Tibial artery (tissue), 4 donors: ENCODE results near the gene SNAI1.
"Not testable (repeated sequence)": the region's sequence is repeated elsewhere in the genome, so short reads cannot be mapped to it uniquely, and the experiment has no call there.

ENCODE experiments used
- DNase-seq, 2 donors: peaks; one replicate each; pipeline ENCODE4 v3.0.0-alpha.2; 2019
- H3K27ac ChIP-seq, 2 donors: fragments of 200-600 bp; sonication (generic) in 1 of 2; 1 replicate in 1 of 2; 2 replicates in 1 of 2; pipeline ENCODE4 v1.5.1; 2018 to 2019; ENCODE audit warnings: mild to moderate bottlenecking in 1 of 2
- H3K27me3 ChIP-seq, 2 donors: fragments of 200-600 bp; sonication (generic) in 1 of 2; one replicate each; pipeline versions ENCODE4 v1.5.1 to v1.6.0; 2016 to 2019
- H3K36me3 ChIP-seq, 3 donors: fragments of 200-600 bp; sonication (generic) in 2 of 3; one replicate each; pipeline ENCODE4 v1.5.1; 2016 to 2019; ENCODE audit warnings: mild to moderate bottlenecking in 2 of 3
- H3K4me1 ChIP-seq, 4 donors: fragments of 200-600 bp; sonication (generic) in 2 of 4; 1 replicate in 3 of 4; 2 replicates in 1 of 4; pipeline ENCODE4 v1.5.1; 2016 to 2019
- H3K4me3 ChIP-seq, 2 donors: fragments of 200-600 bp; sonication (generic) in 1 of 2; 1 replicate in 1 of 2; 2 replicates in 1 of 2; pipeline ENCODE4 v1.5.1; 2018 to 2019; ENCODE audit warnings: mild to moderate bottlenecking in 2 of 2
- H3K9me3 ChIP-seq, 3 donors: fragments of 200-600 bp; sonication (generic) in 1 of 3; one replicate each; pipeline ENCODE4 v1.5.1; 2016 to 2019
- intact Hi-C: fragments of 100-400 bp; cut with DNase I; formaldehyde crosslinking; loops from one replicate; pipeline ENCODE4 v1.15.0; 2023; ENCODE audit warnings: low total_unique reads
- TF ChIP-seq, protein P1 (sequence below), 2 experiments: fragments of 200-600 bp in 1 of 2; fragments of 450-650 bp in 1 of 2; IDR thresholded peaks; one replicate each; pipeline ENCODE4 v1.5.1; 2017 to 2019; ENCODE audit warnings: antibody characterized with exemption in 2 of 2, mild to moderate bottlenecking in 1 of 2, moderate library complexity in 1 of 2

The SNAI1 gene

DNA sequence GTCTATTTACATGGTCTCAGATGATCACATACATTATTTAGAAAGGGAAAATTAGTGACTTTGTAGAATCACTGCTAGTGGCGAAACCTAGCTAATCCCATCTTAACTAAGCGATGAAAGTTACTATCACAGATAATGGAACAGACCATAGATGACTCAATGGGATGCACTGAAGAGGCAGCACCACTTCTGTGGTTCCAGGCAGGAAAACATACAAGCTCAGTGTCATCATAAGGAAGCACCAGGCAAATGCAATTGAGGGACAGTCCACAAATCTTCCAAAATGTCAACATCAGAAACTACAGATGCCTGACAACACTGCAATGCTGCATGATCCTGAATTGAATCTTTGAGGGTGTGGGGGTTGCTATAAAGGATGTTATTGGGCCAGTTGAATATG lies 15.9 kb upstream of the SNAI1 start:
- H3K27me3 ChIP-seq = no peaks in the 10 kb centered on the region

DNA sequence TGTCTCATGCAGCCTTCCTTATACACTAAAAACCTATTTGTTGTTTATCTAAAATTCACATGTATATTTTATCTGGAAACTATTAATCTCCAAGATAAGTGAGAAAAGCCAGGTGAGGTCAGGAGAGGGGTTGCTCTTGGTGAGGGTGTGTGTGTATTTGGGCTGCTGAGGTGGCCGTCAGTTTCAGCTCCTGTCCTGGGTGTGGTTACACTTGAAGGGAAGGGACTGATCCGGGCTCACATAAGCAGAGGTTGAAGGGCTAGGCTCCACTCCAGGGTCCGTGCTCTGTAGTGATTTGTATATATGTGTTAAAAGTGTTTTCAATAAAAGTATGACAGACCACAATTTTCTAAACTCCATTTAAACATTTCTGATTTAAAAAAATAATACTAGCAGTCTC lies 13.5 kb upstream of the SNAI1 start:
- intact Hi-C loops = no loop called here
- TF ChIP-seq, protein P1, sequence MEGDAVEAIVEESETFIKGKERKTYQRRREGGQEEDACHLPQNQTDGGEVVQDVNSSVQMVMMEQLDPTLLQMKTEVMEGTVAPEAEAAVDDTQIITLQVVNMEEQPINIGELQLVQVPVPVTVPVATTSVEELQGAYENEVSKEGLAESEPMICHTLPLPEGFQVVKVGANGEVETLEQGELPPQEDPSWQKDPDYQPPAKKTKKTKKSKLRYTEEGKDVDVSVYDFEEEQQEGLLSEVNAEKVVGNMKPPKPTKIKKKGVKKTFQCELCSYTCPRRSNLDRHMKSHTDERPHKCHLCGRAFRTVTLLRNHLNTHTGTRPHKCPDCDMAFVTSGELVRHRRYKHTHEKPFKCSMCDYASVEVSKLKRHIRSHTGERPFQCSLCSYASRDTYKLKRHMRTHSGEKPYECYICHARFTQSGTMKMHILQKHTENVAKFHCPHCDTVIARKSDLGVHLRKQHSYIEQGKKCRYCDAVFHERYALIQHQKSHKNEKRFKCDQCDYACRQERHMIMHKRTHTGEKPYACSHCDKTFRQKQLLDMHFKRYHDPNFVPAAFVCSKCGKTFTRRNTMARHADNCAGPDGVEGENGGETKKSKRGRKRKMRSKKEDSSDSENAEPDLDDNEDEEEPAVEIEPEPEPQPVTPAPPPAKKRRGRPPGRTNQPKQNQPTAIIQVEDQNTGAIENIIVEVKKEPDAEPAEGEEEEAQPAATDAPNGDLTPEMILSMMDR (IDR thresholded peaks at IDR 0.05) = no peak
- no peak overlapping the region for H3K27ac ChIP-seq

More for the DNA sequence above, 15.9 kb upstream of the SNAI1 start:
- Histone ChIP-seq H3K4me1 (no peaks in the 10 kb centered on the region), H3K9me3 (no peaks in the 10 kb centered on the region), H3K36me3 (peaks cover 4 to 20% (median 5%) of the 10 kb centered on the region in 3 donors), H3K4me3 (no peak overlapping the region), H3K27ac (no peak overlapping the region)
- intact Hi-C loops = no loop called here
- no peak for DNase-seq
- TF ChIP-seq, protein P1 (IDR thresholded peaks at IDR 0.05) = no peak

DNA sequence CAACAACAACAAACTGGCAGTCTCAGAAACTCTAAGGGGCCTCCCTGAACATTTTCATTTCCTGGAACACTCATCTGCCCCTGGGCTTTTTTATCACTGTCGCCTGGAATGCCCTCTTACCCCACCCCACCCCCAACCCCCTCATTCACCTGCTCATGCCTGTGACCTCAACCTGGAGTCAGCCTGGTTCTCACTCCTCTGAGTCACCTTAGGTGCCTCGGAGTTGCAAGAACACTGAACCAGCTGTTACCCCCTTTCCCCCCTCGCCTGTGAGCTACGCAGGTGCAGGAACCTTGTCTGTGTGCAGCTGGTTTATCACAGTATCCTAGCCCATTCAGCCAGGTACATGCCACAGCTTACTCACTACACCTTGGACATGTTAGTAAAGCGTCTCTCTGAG lies 12.8 kb upstream of the SNAI1 start:
- Histone ChIP-seq H3K27ac (no peak overlapping the region), H3K4me1 (no peaks in the 10 kb centered on the region), H3K36me3 (no peaks in the 10 kb centered on the region), H3K4me3 (no peak overlapping the region), H3K9me3 (no peaks in the 10 kb centered on the region), H3K27me3 (no peaks in the 10 kb centered on the region)
- TF ChIP-seq, protein P1 (IDR thresholded peaks at IDR 0.05) = no peak
- intact Hi-C loops = loop anchor here (10.0 kb wide), 1 partner anchor 205 kb away; no protein-coding TSS in a partner anchor
- no peak for DNase-seq

More for the DNA sequence above, 13.5 kb upstream of the SNAI1 start:
- H3K36me3 ChIP-seq = peaks cover 0 to 6% (median 0%) of the 10 kb centered on the region in 3 donors
- H3K27me3 ChIP-seq = no peaks in the 10 kb centered on the region
- no peak for DNase-seq
- H3K4me3 ChIP-seq = no peak overlapping the region
- H3K4me1 ChIP-seq = no peaks in the 10 kb centered on the region
- no peaks in the 10 kb centered on the region for H3K9me3 ChIP-seq

DNA sequence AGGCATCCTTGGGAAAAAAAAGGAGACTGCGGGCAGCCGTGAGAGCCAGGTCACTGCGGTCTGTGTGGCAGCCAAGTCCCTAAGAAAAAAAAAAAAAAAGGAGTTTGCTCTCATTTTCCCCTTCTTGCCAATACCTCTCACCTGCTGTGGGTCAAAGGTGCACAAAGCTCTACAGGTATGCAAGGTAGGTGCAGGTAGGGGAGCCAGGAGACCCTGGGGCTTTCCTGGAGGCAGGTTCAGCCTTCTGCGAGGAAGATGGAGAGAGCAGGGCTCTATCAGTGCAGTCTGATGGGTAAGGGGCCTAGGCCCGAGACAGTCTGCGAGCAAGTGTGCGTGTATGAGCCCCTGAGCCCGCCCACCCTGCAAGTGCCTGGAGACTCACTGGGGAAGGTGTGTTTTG lies 12.3 kb upstream of the SNAI1 start:
- TF ChIP-seq, protein P1 (IDR thresholded peaks at IDR 0.05) = no peak
- Histone ChIP-seq H3K9me3 (no peaks in the 10 kb centered on the region), H3K27ac (no peak overlapping the region), H3K4me3 (no peak overlapping the region), H3K27me3 (no peaks in the 10 kb centered on the region), H3K36me3 (no peaks in the 10 kb centered on the region), H3K4me1 (no peaks in the 10 kb centered on the region)
- DNase-seq = no peak
- intact Hi-C loops = loop anchor here (10.0 kb wide), 1 partner anchor 204 kb away; no protein-coding TSS in a partner anchor

DNA sequence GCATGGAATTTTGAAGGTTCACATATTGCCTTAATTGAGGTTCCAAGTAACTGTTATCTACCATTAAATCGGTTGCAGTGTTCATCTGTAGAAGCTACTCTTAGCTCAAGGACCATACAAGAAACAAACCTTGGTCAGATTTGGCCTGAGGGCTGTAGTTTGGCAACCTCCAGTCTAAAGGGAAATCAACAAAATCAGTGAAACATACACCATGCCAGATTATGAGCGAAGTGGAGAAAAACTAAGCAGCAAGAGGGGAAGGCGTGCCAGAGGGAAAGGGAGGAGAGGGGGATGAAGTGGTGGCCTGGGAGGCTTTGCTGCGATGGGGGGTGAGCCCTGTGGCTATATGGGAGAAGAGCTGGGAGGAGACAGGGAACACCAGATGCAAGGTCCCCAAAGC lies 8.8 kb upstream of the SNAI1 start:
- DNase-seq = no peak
- H3K36me3 ChIP-seq = no peaks in the 10 kb centered on the region
- intact Hi-C loops = loop anchor here (10.0 kb wide), 1 partner anchor 201 kb away; no protein-coding TSS in a partner anchor
- TF ChIP-seq, protein P1 (IDR thresholded peaks at IDR 0.05) = no peak
- H3K4me1 ChIP-seq = peaks cover 0 to 2% (median under 1%) of the 10 kb centered on the region in 4 donors
- no peak overlapping the region for H3K27ac ChIP-seq
- H3K9me3 ChIP-seq = no peaks in the 10 kb centered on the region
- H3K4me3 ChIP-seq = no peak overlapping the region
- no peaks in the 10 kb centered on the region for H3K27me3 ChIP-seq

DNA sequence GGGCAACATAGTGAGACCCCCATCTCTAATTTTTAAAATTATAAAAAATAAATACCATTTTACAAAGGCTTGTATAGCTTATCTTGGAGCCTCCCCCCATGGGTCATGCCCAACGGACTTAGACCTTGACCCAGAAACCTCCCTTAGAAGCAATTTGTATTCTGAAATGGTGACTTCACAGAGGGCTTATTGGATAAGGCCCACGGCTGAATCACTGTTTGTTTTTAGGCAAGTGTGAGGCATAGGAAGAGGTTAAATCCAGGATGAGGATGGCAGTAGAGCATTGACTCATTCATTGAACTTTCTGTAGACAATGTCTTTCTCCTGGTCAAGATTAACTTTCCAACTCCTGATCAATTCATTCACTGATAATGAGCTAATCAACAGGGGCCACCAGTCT lies 6.2 kb upstream of the SNAI1 start:
- Histone ChIP-seq H3K4me3 (no peak overlapping the region), H3K9me3 (no peaks in the 10 kb centered on the region), H3K27me3 (no peaks in the 10 kb centered on the region), H3K36me3 (no peaks in the 10 kb centered on the region), H3K4me1 (peaks cover 0 to 7% (median 3%) of the 10 kb centered on the region in 4 donors), H3K27ac (no peak overlapping the region)
- no peak for DNase-seq
- intact Hi-C loops = loop anchor here (10.0 kb wide), 1 partner anchor 198 kb away; no protein-coding TSS in a partner anchor
- TF ChIP-seq, protein P1 (IDR thresholded peaks at IDR 0.05) = no peak

DNA sequence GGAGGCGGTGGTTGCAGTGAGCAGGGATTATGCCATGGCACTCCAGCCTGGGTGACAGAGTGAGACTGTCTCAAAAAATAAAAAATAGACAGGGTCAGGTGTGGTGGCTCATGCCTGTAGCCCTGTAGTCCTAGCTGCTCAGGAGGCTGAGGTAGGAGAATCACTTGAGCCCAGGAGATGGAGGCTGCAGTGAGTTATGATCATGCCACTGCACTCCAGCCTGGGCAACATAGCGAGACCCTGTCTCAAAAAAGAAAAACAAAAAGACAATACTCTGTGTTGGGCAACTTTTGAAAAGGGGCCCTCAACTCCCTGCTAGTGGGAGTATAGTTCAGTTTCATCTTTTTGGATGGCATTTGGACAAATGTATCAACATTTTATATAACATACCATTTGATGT lies 5.0 kb upstream of the SNAI1 start:
- not testable (repeated sequence) for H3K27me3 ChIP-seq, H3K4me3 ChIP-seq, DNase-seq, H3K36me3 ChIP-seq, H3K9me3 ChIP-seq, H3K27ac ChIP-seq
- H3K4me1 ChIP-seq = peaks cover 0 to 15% (median 10%) of the 10 kb centered on the region in 4 donors
- intact Hi-C loops = loop anchor here (1.0 to 10.0 kb wide), 2 partner anchors 94 to 197 kb away; no protein-coding TSS in a partner anchor
